ENCODE measurements around the gene IFITM10.
"Not testable (repeated sequence)": the region's sequence is repeated elsewhere in the genome, so short reads cannot be mapped to it uniquely, and the experiment has no call there.

IFITM10 gene

GRCh38 chr11:1701091-1701807 is 49.1 kb downstream of the IFITM10 start:
- in situ Hi-C loops (cut with MboI; ENCODE audit: low pct_unique_long_range_greater_than_20kb, low sequenced_read_pairs), result no loop called here
- DNase-seq, result peak; percentile 20

- in situ Hi-C loops (cut with MboI; ENCODE audit: low pct_unique_long_range_greater_than_20kb, low sequenced_read_pairs), result no loop called here
- DNase-seq, result no peak
These were observed 50.6 kb downstream of the IFITM10 start for GRCh38 chr11:1699771-1700170.

- no peak for DNase-seq
- in situ Hi-C loops (cut with MboI; ENCODE audit: low pct_unique_long_range_greater_than_20kb, low sequenced_read_pairs), result no loop called here
These were observed 53.5 kb downstream of the IFITM10 start, which contains the start of gene KRTAP5-6 for GRCh38 chr11:1696608-1697570. Gene KRTAP5-6, plus strand, starts transcription at chr11:1697195. Its CDS starts 51 bp downstream, at chr11:1697246.

- in situ Hi-C loops (cut with MboI; ENCODE audit: low pct_unique_long_range_greater_than_20kb, low sequenced_read_pairs), result no loop called here
- DNase-seq, result no peak
These were observed 54.8 kb downstream of the IFITM10 start for GRCh38 chr11:1695548-1696108.

- in situ Hi-C loops (cut with MboI; ENCODE audit: low pct_unique_long_range_greater_than_20kb, low sequenced_read_pairs), result no loop called here
- no peak for DNase-seq
These were observed 55.4 kb downstream of the IFITM10 start for GRCh38 chr11:1694846-1695547.

- DNase-seq, result peak; percentile 85
- in situ Hi-C loops (cut with MboI; ENCODE audit: low pct_unique_long_range_greater_than_20kb, low sequenced_read_pairs), result no loop called here
These were observed 56.1 kb downstream of the IFITM10 start for GRCh38 chr11:1694064-1694845.

- peak; percentile 87 for DNase-seq
- in situ Hi-C loops (cut with MboI; ENCODE audit: low pct_unique_long_range_greater_than_20kb, low sequenced_read_pairs), result no loop called here
These were observed 56.9 kb downstream of the IFITM10 start for GRCh38 chr11:1693327-1694063.

- no peak for DNase-seq
- in situ Hi-C loops (cut with MboI; ENCODE audit: low pct_unique_long_range_greater_than_20kb, low sequenced_read_pairs), result no loop called here
These were observed 57.6 kb downstream of the IFITM10 start for GRCh38 chr11:1692708-1693326.

GRCh38 chr11:1691878-1692707 is 58.3 kb downstream of the IFITM10 start:
- in situ Hi-C loops (cut with MboI; ENCODE audit: low pct_unique_long_range_greater_than_20kb, low sequenced_read_pairs), result no loop called here
- no peak for DNase-seq

- DNase-seq, result no peak
- in situ Hi-C loops (cut with MboI; ENCODE audit: low pct_unique_long_range_greater_than_20kb, low sequenced_read_pairs), result no loop called here
These were observed 59.1 kb downstream of the IFITM10 start for GRCh38 chr11:1691026-1691877.

- DNase-seq, result no peak
- in situ Hi-C loops (cut with MboI; ENCODE audit: low pct_unique_long_range_greater_than_20kb, low sequenced_read_pairs), result no loop called here
These were observed 60.0 kb downstream of the IFITM10 start for GRCh38 chr11:1690167-1691025.

- in situ Hi-C loops (cut with MboI; ENCODE audit: low pct_unique_long_range_greater_than_20kb, low sequenced_read_pairs); DNase-seq: not testable (repeated sequence)
These were observed 60.9 kb downstream of the IFITM10 start for GRCh38 chr11:1689250-1690166.

GRCh38 chr11:1688336-1688947 is 62.0 kb downstream of the IFITM10 start:
- DNase-seq; in situ Hi-C loops (cut with MboI; ENCODE audit: low pct_unique_long_range_greater_than_20kb, low sequenced_read_pairs): not testable (repeated sequence)

Measured in KBM-7 (cell line).